ENCODE results near the gene GRIN3B.
A peak's percentile ranks its signal among the peaks of the same experiment; 100 is the strongest.

The GRIN3B gene

GRCh38 chr19:991932-992669, 8.1 kb upstream of the GRIN3B start:
- DNase-seq = no peak

DNA sequence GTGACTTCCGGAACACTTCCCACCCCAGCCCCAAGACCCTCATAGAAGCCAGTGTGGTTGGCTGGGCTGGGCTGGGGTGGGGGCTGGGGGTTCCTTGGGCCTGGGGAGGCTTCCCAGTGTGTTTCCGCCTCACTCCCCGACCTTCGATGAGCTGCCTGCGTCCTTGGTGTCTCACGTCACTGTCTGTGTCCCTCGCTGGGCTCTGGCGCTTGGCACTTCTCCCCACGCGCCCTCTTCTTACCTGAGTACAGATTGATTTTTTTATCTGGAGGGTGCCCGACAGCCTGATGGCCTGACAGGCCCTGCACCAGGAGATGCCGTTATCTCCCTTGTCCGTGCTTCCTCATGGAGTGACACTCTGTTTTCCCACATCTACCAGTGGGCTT, 7.6 kb upstream of the GRIN3B start:
- DNase-seq = no peak

DNA sequence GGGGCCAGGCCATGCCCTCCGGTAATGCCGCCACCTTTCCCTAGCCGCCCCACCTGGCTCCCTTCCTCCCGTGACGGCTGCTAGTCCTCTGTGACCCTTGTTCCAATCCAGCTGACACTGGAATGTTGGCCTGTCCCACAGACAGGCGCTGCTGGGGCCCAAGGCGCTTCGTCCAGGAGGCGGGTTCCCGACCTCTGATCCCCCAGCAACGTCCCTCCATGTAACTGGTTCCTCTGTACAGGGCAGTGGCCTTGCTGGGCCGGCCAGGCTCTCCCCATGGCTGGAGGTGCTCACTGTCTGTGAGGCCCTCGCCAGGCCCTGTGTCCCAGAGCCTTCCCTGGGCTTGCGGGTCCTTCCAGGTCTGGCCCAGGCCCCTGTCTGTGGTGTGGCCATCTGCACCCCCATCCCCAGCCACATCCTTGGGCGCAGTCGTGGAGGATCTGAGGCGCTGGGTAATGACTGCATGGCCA, 6.8 kb upstream of the GRIN3B start:
- DNase-seq = no peak

DNA sequence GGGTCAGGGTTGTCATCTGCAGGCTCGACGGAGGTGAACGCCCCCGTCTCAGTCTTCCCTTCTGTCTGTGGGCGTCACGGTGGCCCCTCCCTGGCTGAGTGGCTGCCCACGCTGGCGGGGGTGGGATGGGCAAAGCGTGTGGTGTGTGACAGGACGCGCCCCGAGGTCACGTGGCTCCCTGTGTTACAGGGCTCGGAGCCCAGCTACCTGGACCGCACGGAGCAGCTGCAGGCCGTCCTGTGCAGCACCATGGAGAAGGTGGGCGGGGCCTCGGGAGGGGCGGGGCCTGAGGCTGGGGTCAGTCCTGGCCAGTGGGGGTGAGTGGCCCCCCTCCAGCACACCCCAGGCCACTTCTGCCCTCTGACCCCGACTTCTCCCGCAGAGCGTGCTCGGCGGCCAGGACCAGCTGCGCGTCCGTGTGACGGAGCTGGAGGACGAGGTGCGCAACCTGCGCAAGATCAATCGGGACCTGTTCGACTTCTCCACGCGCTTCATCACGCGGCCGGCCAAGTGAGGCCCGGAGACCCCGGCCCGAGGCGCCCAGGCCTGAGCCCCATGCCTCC, 6.3 kb upstream of the GRIN3B start:
- DNase-seq = no peak

GRCh38 chr19:994516-994915, 5.7 kb upstream of the GRIN3B start:
- no peak for DNase-seq

GRCh38 chr19:995051-995827, 5.0 kb upstream of the GRIN3B start:
- DNase-seq = no peak

DNA sequence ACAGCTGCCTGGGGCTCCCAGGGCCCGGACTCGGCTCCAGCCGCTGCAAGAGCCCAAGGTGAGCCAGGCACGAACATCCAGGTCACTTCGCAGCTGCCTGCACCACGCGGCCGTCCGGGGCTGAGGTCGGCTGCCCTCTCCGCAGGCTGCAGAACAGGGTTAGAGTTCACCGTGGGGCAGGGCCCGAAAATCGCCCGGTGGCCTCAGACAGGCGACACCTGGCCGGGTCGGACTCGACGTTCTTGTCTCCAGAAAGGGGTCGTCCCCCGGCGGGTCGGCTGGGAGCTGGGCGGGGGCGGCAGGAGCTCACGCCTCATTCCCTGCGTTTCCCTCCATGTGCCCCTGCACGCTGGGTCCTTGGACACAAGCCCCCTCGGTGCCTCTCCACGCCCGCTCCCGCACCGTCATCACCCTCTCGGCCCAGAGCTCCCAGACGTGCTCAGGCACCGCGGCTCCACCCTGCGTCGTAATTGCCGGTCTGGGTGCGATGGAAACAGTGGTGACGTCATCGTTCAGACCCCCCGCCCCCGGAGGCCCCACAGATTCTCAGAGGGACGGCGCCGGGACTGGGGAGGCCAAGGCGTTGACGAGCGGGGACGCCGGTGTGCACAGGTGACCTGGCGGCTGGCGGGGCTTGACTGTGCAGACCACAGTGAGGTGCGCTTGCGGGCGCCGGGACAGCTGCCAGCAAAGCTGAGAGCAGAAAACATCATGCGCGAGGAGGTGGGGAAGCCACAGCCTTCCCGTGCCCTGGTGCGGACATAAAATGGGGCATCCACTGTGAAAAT, 4.0 kb upstream of the GRIN3B start:
- peak; percentile 73 to 74 for DNase-seq

GRCh38 chr19:998064-998463, 2.2 kb upstream of the GRIN3B start:
- DNase-seq = no peak

DNA sequence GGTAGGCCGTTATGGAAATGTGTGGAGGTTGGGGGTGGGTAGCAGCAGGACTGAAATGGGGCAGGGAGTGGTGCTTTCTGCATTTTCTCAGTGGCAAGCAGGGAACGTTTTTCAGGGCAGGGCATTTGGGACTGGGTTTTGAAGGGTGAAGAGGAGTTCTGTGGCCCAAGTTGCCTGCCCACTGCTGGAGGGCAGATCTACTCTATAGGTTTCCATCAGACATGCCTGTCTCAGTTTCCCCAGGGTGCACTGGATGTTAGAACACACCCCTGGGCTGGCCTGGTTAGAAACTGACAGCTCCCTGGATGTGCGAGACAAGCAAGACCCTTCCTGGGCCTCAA, 870 bp upstream of the GRIN3B start:
- no peak for DNase-seq

- no peak for DNase-seq
Observed at GRCh38 chr19:1000591-1001537, 645 bp downstream of the GRIN3B start.

DNA sequence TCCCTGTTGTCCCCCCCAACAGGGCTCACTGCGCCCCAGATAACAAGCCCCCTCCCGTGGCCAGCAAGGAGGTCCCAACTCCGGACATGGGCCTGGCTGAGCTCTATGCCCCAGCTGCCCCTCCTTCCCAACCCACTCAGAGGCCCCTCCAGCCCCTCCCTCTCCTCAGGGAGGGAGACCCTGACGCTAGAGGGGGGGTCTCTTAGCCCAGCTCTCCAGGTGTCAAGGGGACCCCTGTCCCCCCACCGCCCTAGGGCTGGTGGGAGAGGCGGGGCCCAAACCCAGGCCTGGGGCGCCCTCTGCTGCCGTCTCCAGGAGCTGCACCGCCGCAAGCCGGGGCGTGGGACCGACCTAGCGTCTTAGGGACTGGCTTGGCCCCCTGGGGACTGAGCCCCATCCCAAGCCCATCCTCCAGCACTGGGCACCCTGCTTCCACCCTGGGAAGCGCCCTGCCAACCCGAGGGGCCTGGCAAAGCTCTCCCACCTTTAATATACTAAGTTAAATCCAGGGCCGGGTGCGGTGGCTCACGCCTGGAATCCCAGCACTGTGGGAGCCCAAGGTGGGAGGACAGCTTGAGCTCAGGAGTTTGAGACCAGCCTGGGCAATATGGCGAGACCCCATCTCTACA, 1.4 kb downstream of the GRIN3B start:
- peak; percentile 59 to 66 for DNase-seq

- DNase-seq = no peak
Observed at GRCh38 chr19:1002600-1002999, 2.4 kb downstream of the GRIN3B start.

DNA sequence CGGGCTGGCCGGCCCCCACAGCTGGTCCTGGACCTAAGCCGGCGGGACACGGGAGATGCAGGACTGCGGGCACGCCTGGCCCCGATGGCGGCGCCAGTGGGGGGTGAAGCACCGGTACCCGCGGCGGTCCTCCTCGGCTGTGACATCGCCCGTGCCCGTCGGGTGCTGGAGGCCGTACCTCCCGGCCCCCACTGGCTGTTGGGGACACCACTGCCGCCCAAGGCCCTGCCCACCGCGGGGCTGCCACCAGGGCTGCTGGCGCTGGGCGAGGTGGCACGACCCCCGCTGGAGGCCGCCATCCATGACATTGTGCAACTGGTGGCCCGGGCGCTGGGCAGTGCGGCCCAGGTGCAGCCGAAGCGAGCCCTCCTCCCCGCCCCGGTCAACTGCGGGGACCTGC, 3.1 kb downstream of the GRIN3B start:
- DNase-seq = no peak

DNA sequence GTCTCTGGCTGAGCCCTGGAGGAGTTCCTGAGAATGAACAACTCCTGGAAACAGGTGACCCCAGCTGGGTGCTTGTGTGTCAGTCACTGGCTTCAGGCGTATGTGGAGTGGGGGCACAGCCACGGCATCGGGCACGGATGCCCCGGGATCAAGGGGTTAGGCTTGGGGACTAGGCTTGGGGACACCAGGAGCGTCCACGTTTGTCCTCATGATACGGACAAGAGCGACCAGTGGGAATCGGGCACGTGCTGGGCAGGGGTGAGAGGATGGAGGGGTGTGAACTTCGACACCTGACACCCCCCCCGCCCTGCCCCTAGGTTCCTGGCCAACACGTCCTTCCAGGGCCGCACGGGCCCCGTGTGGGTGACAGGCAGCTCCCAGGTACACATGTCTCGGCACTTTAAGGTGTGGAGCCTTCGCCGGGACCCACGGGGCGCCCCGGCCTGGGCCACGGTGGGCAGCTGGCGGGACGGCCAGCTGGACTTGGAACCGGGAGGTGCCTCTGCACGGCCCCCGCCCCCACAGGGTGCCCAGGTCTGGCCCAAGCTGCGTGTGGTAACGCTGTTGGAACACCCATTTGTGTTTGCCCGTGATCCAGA, 4.1 kb downstream of the GRIN3B start:
- no peak for DNase-seq

DNA sequence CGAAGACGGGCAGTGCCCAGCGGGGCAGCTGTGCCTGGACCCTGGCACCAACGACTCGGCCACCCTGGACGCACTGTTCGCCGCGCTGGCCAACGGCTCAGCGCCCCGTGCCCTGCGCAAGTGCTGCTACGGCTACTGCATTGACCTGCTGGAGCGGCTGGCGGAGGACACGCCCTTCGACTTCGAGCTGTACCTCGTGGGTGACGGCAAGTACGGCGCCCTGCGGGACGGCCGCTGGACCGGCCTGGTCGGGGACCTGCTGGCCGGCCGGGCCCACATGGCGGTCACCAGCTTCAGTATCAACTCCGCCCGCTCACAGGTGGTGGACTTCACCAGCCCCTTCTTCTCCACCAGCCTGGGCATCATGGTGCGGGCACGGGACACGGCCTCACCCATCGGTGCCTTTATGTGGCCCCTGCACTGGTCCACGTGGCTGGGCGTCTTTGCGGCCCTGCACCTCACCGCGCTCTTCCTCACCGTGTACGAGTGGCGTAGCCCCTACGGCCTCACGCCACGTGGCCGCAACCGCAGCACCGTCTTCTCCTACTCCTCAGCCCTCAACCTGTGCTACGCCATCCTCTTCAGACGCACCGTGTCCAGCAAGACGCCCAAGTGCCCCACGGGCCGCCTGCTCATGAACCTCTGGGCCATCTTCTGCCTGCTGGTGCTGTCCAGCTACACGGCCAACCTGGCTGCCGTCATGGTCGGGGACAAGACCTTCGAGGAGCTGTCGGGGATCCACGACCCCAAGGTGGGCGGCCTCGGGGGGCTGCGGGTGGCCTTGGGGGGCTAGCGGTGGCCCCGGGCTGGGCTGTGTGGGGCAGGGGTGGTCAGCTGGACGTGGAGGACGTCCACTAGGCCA, 4.8 kb downstream of the GRIN3B start:
- DNase-seq = no peak

DNA sequence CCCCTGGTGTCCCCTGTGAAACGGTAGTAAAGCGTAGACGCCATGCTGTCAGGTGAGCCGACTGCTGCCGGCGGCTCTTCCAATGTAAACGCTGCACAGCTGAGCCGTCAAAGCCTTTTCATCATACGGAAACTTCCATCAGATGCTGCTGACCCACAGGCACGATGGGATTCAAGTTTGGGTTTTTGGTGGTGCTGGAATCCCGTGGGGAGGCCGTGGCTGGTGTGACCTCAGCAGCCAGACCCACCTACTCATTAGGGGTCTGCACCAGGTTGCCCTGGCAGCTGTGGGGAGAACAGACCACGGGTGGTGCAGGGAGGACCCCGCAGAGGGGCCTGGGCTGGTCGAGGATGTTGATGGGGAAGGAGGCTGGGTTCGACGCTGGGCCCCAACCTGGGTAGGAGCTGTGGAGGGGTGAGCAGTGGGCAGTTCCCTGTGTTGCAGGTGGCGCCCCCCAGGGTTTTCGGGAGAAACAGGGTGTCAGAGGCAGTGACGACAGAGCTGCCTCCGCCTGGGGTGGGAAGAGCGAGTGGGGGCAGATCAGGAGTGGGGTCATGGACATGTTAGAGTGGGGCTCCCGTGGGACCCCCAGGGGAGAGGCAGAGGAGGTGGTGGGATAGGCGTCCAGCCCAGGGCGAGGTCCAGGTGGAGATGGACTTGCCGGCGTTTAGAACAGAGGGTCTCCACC, 6.6 kb downstream of the GRIN3B start:
- DNase-seq = no peak

GRCh38 chr19:1007399-1008251, 7.4 kb downstream of the GRIN3B start:
- no peak for DNase-seq

GRCh38 chr19:1008268-1009040, 8.2 kb downstream of the GRIN3B start:
- DNase-seq = no peak

All from activated CD4-positive, alpha-beta T cell treated with anti-CD3 and anti-CD28 coated beads, Interleukin-2, amount 50 U/mL, for 4 hours (primary cell).